Jurkat, Clone E6-1 (cell line): ENCODE results near the gene IL33.

ENCODE experiments used
- DNase-seq: peaks from one replicate; pipeline ENCODE4 v3.0.0-alpha.2; 2011; ENCODE audit warnings: low read depth, low spot score
- H3K4me3 ChIP-seq: 2 replicates; pipeline ENCODE4 v1.5.1; 2011; ENCODE audit warnings: mild to moderate bottlenecking, low read length, control low read depth, moderate library complexity

Gene IL33

GRCh38 chr9:6214903-6215302 lies 704 bp upstream of the IL33 start:
- no peak for DNase-seq
- H3K4me3 ChIP-seq, result no peak overlapping the region

DNA sequence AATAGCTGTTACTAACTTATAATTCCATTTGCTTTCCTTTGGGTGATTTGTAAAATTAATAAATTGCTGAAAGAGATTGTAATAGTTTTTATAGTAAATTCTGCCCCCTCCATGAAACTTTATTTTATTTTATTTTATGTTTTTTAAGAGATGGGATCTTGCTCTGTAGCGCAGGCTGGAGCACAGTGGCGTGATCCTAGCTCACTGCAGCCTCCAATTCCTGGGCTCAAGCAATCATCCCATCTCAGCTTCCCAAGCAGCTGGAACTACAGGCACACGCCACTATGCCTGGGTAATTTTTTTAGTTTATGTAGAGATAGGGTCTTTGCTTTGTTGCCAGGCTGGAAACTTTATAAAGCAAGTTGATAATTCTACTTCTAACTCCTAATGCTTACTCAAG lies 395 bp downstream of the IL33 start:
- no peak for DNase-seq

DNA sequence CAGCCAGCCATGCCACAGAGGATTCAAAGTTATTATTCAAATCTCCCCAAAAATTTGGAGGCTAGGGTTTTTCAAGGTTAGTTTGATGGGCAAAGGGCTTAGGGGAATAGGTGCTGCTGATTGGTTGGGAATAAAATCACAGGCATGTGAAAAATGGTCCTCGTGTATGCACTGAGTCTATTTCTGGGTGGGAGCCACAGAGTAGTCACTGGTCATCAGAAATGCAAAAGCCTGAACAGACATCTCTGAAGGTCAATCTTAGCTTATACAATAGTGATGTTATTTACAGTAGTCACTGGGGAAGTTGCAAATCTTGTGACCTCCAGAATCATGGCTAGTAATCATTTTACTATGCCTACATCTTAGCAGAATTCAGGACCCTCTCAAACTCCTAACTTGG lies 1.3 kb downstream of the IL33 start:
- H3K4me3 ChIP-seq, result no peak overlapping the region
- DNase-seq, result no peak

More for the DNA sequence above, 395 bp downstream of the IL33 start:
- no peak overlapping the region for H3K4me3 ChIP-seq

- H3K4me3 ChIP-seq, result no peak overlapping the region
Measured at GRCh38 chr9:6218099-6218502, 2.5 kb downstream of the IL33 start.

GRCh38 chr9:6219040-6219439 lies 3.4 kb downstream of the IL33 start:
- no peak overlapping the region for H3K4me3 ChIP-seq
- DNase-seq, result no peak

More at GRCh38 chr9:6218099-6218502, 2.5 kb downstream of the IL33 start:
- no peak for DNase-seq

DNA sequence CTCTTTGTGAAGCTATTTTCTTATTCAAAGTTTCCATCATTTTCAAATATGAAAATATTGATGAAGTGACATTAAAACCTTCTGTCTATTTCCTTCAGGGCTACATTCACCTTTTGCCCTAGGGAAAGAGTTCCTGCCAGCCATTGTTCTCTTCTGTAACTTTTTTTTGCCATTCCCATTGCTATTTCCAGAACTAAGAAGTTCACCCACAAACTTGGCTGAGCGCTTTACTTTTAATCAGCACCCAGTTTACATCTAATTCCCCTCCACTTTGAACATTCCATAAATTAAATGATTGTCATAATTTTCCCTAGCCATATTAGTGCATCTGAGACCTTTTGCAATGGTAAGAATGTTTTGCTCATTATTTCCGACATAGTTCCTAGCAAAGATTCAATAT lies 4.4 kb downstream of the IL33 start:
- H3K4me3 ChIP-seq, result no peak overlapping the region
- DNase-seq, result no peak

DNA sequence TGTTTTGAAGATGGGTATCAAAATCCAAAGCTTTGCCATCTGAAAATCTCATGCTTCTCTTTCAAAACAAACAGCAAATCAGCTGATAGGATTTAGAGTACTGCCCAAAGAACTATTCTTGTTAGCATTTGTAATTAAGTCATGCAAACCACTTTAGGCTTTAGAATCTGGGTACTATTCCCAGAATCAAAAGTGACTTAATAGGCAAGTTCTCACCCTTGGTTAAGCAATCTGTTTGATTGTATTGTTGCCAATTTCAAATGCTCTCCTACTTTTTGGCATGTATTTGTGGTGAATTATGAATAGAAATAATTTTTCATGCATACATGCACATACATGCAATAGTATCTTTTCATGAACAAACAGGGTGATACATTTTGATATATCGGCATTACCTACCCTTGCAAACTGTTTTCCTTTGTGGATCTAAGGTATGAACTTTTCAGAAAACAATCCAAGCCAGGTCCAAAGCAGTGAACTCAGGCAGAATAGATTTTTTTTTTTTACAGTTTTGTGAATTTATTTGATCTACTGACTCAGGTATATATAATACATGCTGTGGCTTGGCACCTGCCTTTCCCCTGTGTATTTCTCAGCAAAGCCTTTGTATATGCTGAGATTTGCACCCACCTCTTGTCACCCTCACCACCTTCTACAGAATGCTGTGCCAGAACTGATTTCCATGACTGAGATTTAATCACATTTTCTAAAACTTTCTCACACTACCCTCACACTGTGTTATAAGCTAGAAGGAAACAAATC lies 9.0 kb downstream of the IL33 start:
- H3K4me3 ChIP-seq, result no peak overlapping the region
- DNase-seq, result no peak

DNA sequence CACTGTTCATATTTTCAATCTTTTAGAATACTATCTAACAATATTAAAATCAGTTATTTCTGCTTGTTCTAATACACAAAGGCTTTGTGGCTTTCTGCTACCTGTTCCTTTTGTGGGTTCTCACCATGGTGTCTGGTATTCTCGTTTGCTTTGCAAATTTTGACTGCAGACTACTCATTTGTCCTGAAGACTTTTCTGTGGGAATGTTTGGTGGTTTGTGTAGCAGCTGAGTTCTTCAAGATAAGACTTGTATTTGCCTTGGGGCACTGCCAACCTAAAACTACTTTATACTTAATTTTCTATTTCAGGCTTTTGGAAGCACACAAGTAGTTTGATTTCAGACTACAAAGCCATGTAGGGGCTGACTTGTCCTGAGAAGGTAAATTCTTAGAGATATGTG lies 11.1 kb downstream of the IL33 start:
- no peak overlapping the region for H3K4me3 ChIP-seq
- peak; percentile 95 for DNase-seq

GRCh38 chr9:6229186-6229585 lies 13.6 kb downstream of the IL33 start:
- no peak for DNase-seq
- H3K4me3 ChIP-seq, result no peak overlapping the region

DNA sequence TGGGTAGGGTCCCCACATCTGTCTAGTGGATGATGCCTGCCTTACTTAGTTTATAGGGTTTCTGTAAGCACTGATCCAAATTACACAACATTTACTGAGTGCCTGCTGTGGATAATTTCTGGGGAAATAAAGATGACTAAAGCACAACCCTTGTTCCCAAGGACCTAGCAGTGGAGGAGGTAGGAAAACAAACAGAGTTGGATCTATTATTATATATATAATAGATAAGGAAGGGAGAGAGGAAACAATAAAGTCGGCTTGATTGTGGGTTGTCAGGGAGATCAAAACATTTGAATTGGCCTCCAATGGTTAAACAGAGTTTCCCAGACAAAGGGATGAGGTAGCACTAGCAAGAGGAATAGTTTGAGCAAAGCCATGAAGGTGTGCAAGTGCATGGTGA lies 14.0 kb downstream of the IL33 start:
- no peak overlapping the region for H3K4me3 ChIP-seq
- DNase-seq, result no peak

DNA sequence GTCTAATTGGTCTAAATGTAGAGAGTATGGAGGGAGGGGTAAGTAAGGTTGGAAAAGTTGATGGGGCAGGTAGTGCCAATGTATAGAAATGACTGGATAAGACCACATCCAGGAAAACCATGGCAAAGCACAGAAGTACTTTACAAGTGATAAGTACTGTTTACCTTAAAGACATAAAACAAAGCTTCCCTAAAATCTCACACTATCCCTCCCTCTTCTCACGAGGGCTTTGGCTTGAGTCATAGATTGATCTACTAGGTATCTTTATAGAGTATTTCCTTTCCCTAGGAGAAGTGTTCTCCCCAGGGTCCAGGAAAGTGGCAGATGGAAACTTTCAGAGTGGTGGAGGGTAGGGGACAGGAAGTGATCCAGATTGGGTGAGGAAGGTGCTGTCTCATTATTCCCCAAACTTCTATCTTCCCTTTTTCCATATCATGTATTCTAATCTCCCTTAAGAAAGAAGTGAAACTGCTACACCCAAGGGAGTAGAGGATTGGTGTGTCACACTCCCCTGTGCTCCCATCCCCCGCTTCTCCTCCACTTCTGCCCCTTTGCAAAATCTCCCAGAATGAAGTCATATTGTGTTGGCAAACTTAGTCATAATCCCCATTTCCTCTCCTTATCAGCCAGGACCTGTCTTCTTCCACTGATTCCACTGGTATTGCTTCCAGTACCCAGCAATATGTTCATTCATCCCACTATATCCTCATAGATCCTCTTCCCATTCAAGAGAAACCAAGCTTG lies 14.6 kb downstream of the IL33 start:
- no peak overlapping the region for H3K4me3 ChIP-seq
- no peak for DNase-seq

DNA sequence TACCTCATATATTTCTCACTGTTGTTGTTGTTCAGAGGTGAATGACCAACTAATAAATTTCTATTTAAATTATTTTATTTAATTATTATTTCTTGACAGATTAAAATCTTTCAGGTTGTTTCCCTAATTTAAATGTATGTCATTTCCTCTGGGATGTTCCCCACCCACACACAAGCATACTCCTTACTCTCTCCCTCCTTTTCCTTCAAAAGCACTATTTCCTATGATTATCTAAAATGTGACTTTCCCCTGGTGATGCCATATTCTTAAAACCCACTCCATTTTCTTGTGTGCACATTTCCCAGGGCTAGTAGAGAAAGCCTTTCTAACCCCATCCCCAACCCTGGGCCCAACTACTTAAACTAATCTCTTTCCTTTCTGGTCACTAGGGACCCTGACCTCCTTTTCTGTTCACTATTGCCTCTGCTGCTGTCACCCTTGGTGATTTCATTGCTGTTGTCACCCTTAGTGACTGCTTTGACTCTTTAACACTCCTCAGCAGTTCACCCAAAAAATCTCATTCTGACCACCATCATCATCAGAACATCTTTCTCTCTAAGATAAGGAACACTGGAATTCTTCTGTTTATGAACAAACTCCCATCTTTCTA lies 16.8 kb downstream of the IL33 start:
- no peak for DNase-seq
- no peak overlapping the region for H3K4me3 ChIP-seq

GRCh38 chr9:6234014-6234413 lies 18.4 kb downstream of the IL33 start:
- no peak for DNase-seq
- no peak overlapping the region for H3K4me3 ChIP-seq

GRCh38 chr9:6237267-6237666 lies 21.7 kb downstream of the IL33 start:
- DNase-seq, result no peak
- no peak overlapping the region for H3K4me3 ChIP-seq

DNA sequence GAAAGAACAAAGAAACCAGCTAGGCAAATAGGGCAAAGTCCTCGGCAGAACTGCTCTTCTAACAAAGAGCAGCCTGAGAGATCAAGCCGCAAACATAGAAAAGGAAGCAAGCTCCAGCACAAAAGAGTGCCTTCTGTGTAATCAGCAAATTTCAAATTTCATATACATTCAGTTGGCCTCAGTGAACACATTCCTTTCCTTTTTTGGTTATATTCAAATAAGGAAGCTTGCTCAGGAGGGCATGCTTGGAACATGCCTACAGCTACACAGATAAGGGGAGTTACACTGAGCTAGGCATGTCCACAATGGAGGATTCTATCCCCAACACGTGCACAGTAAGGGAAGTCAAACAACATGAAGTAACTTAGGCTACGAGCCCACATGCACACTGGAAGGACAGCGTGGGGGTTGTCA lies 23.4 kb downstream of the IL33 start:
- H3K4me3 ChIP-seq, result no peak overlapping the region

DNA sequence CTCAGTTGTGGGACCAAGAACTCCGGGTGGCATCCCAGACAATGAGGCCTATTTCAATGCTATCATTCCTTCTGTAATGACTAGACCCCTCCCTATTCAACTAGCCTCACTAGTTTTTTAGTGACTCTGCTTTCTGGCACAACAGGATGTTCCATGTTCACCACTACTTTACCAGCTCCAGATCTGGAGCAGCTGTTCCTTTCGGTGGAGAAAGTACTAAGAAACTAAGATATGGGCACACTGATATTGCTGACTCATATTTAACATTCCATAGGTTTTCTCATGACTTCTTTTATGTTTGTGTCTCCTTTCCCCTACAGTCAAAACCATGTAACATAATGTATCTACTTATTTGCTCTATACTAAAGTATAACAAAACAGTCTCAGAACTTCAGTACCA lies 24.1 kb downstream of the IL33 start:
- no peak for DNase-seq
- H3K4me3 ChIP-seq, result no peak overlapping the region

More for the DNA sequence above, 23.4 kb downstream of the IL33 start:
- DNase-seq, result no peak

DNA sequence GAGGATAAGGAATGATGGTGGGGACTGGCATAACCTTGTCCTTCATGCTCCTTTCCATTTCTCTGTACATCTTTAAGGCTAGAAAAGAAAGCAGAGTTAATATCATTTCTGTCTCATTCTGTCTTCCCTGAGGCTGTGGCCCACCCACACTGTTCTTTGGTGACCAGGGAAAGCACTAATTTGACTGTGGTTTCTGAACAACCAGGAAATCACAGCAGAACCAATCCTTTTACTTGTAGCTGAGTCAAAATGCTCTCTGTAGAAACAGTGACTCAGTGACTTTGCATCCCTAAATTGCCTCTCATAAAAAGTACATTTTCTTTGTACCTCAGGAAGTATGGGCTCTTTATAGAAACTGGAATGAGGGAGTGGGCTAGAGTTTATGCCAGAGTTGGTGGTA lies 28.1 kb downstream of the IL33 start:
- H3K4me3 ChIP-seq, result no peak overlapping the region
- no peak for DNase-seq

- H3K4me3 ChIP-seq, result no peak overlapping the region
- DNase-seq, result no peak
Measured at GRCh38 chr9:6247266-6247665, 31.7 kb downstream of the IL33 start.

DNA sequence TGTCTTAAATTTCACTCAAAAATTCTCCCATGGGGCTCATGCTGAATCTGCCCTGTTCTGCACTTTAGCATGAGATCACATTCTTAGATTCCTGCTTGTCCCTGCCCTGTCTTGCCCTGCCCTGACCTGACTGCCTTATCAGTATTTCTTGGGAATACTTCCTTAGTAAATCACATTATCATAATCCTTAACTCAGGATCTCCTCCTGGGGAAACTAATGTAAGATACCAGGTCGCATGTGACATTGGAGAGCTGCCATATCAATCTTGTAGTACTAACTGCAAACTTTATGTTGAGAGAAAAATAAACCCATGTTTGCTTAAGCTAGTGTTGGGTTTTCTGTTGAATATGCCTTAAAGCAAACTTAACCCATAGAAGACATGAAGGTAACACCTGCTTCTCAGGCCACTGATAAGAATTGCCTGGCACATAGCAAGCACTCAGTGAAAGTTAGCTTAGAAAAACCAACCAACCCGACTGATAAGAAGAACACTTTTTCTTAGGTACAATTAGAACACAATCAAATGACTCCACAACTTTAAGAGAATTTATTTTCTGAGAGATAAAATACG lies 53.3 kb downstream of the IL33 start:
- DNase-seq, result no peak
- H3K4me3 ChIP-seq, result no peak overlapping the region

DNA sequence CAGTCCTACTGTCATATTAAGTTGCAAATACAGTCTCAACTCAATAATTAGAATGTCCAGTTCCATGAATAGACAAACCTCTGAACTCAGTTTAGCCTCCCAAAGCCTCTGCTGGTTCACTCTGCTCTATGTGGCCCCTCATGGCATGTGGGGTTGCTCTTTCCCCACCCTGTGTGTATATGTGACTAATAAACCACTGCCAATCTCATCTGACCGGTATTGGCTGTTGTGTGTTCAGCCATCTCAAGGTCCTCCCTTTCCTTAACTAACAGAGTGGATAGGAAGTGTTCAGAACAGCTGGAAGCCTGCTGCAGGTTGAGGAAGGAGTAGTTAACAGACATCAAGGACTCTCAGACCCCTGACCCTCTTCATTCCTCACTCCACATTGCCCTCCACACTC lies 55.3 kb downstream of the IL33 start:
- no peak for DNase-seq
- H3K4me3 ChIP-seq, result no peak overlapping the region
